Liver (tissue), 9 donors: ENCODE data around the gene ALKBH4. TPM values are rescaled to one million over a fixed set of nuclear protein-coding genes. Genes with fewer than 3 reads are reported as not detected.
"Not testable (repeated sequence)": the region's sequence is repeated elsewhere in the genome, so short reads cannot be mapped to it uniquely, and the experiment has no call there.

Experiments used
- DNase-seq: peaks from one replicate; pipeline ENCODE4 v3.0.0-alpha.2; 2017; ENCODE audit warnings: low spot score
- H3K27ac ChIP-seq, 2 donors: one replicate each; pipeline ENCODE4 v1.7.0; 2013; ENCODE audit warnings: inconsistent platforms in 2 of 2, low read length in 2 of 2, control low read depth in 1 of 2, low read depth in 1 of 2, mild to moderate bottlenecking in 1 of 2
- H3K27me3 ChIP-seq, 4 donors: one replicate each; pipeline versions ENCODE4 v1.6.1 to v1.7.0; 2013; ENCODE audit warnings: low read length in 3 of 4, inconsistent platforms in 1 of 4, mild to moderate bottlenecking in 1 of 4, moderate library complexity in 1 of 4; ENCODE audit not compliant: control insufficient read depth in 4 of 4, insufficient read depth in 4 of 4
- H3K36me3 ChIP-seq, 4 donors: one replicate each; pipeline versions ENCODE4 v1.6.1 to v1.7.0; 2013; ENCODE audit warnings: low read length in 3 of 4, mild to moderate bottlenecking in 3 of 4, low read depth in 1 of 4, moderate library complexity in 1 of 4; ENCODE audit not compliant: control insufficient read depth in 4 of 4, insufficient read depth in 3 of 4
- H3K4me1 ChIP-seq, 4 donors: one replicate each; pipeline versions ENCODE4 v1.6.1 to v1.7.0; 2013; ENCODE audit warnings: low read length in 3 of 4, mild to moderate bottlenecking in 3 of 4, moderate library complexity in 1 of 4; ENCODE audit not compliant: control insufficient read depth in 4 of 4, insufficient read depth in 4 of 4
- H3K4me3 ChIP-seq, 3 donors: one replicate each; pipeline versions ENCODE4 v1.6.1 to v1.7.0; 2013; ENCODE audit warnings: low read length in 3 of 3, control low read depth in 1 of 3, low read depth in 1 of 3, mild to moderate bottlenecking in 1 of 3
- H3K9ac ChIP-seq, 2 donors: one replicate each; pipeline ENCODE4 v1.7.0; 2013; ENCODE audit warnings: low read length in 2 of 2, mild to moderate bottlenecking in 2 of 2, moderate library complexity in 2 of 2, control low read depth in 1 of 2, low read depth in 1 of 2
- H3K9me3 ChIP-seq, 4 donors: one replicate each; pipeline versions ENCODE4 v1.6.1 to v1.7.0; 2013; ENCODE audit warnings: low read length in 3 of 4; ENCODE audit not compliant: control insufficient read depth in 4 of 4
- EGR1 ChIP-seq, 2 donors: IDR thresholded peaks; 2 replicates each; pipeline ENCODE4 v1.6.1; 2016 to 2018; ENCODE audit warnings: antibody characterized with exemption in 2 of 2, low read depth in 2 of 2
- GABPA ChIP-seq, 2 donors: IDR thresholded peaks in 1 of 2; conservative IDR thresholded peaks in 1 of 2; 2 replicates each; pipeline ENCODE4 v1.6.1; 2016; ENCODE audit warnings: antibody characterized with exemption in 2 of 2, mild to moderate bottlenecking in 1 of 2, moderate library complexity in 1 of 2
- RAD21 ChIP-seq, 2 donors: IDR thresholded peaks; 2 replicates each; pipeline ENCODE4 v1.6.1; 2016; ENCODE audit warnings: antibody characterized with exemption in 2 of 2, mild to moderate bottlenecking in 2 of 2
- SP1 ChIP-seq: IDR thresholded peaks from 2 replicates; pipeline ENCODE4 v1.6.1; 2018; ENCODE audit warnings: antibody characterized with exemption, mild to moderate bottlenecking
- YY1 ChIP-seq: IDR thresholded peaks from 2 replicates; pipeline ENCODE4 v1.6.1; 2016; ENCODE audit warnings: antibody characterized with exemption, mild to moderate bottlenecking
- WGBS: extraction: QIAGEN DNeasy Blood & Tissue Kit; methylation state at CpG from one replicate; pipeline ENCODE4 v1.1.7; 2013; 5-methylcytosine and 5-hydroxymethylcytosine counted together
- polyA plus RNA-seq, 2 donors: library from polyadenylated mRNA; stranded (reverse) in 1 of 2; unstranded in 1 of 2; fragments of 200-250 nt in 1 of 2; fragments of >200 nt in 1 of 2; fragmentation: Nextera tagmentation in 1 of 2; extraction: Ambion mirVana in 1 of 2; gene quantifications; one replicate each; pipeline versions ENCODE4 v1.2.1 to v1.2.3, GENCODE V29; 2013 to 2015
- total RNA-seq, 2 donors: library from RNA; depleted of rRNA; stranded (reverse); fragments of >200 nt; gene quantifications; one replicate each; pipeline ENCODE4 v1.2.3, GENCODE V29; 2014
- TF ChIP-seq, protein P1 (sequence below): fragments of 150-350 bp; IDR thresholded peaks from 2 replicates; pipeline ENCODE4 v1.5.1; 2017; ENCODE audit warnings: improper control_type of control experiment, low read depth, low read length; ENCODE audit not compliant: missing input control
- donor health status: healthy.
- donor health status: healthy.
- donor health status: healthy.
- donor health status: healthy.
- donor health status: healthy.

The ALKBH4 gene, protein sequence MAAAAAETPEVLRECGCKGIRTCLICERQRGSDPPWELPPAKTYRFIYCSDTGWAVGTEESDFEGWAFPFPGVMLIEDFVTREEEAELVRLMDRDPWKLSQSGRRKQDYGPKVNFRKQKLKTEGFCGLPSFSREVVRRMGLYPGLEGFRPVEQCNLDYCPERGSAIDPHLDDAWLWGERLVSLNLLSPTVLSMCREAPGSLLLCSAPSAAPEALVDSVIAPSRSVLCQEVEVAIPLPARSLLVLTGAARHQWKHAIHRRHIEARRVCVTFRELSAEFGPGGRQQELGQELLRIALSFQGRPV
- total RNA-seq, result 1 to 10 TPM; 6.9 to 8.7 TPM
- polyA plus RNA-seq, result 1 to 10 TPM; 5.7 to 6.9 TPM

DNA sequence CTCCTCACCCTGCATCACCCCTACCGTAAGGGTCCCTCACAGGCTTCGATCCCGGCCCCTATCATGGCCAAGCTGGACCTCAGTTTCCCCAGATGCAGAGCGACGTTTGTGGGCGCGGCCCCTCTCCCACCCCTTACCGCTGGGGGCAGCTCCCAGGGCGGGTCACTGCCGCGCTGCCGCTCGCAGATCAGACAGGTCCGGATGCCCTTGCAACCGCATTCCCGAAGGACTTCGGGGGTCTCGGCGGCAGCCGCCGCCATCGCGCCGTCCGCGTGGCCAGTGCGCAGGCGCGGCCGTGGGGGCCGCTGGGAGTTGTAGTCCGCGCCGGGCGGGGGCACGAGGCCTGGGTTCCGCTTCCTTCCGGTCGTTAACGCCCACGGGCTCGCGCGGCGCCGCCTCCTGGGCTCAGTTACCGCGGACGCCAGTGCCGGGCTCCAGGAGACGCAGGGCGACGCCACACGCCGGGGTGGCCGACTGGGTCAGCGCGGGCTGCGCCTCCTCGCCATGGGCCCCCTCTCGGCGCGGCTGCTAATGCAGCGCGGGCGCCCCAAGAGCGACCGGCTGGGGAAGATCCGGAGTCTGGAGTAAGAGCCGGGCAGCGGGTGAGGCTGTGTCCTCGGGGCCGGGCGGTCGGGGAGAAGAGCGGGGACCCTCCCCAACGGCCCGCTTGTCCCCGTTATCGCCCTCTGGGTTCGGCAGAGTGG, at the start of gene ALKBH4, which contains the start of gene LRWD1:
Gene ALKBH4, minus strand, starts transcription at position 287 of the 704 bp plus-strand sequence. Its CDS starts 27 bp downstream, at position 260.
Gene LRWD1, plus strand, starts transcription at position 408 of the 704 bp plus-strand sequence. Its CDS starts 97 bp downstream, at position 505.
- Histone ChIP-seq H3K4me3 (peak within 1 kb of the TSS; percentile 76 to 94 (median 82)), H3K4me1 (peaks cover 13 to 53% (median 42%) of the 10 kb centered on the region in 4 donors), H3K9ac (peak within 1 kb of the TSS; percentile 61 to 93), H3K27me3 (no peaks in the 10 kb centered on the region), H3K36me3 (no peaks in the 10 kb centered on the region), H3K9me3 (no peaks in the 10 kb centered on the region), H3K27ac (peak within 1 kb of the TSS; percentile 6 to 32)
- TF ChIP-seq RAD21 (IDR thresholded peaks at IDR 0.05) (peak in 1 of 2 donors; percentile 27), SP1 (no peak), EGR1 (IDR thresholded peaks at IDR 0.05; ENCODE audit: low read depth in 2 of 2) (peak; percentile 29 to 92), YY1 (peak; percentile 82), GABPA (IDR thresholded peaks at IDR 0.05 in 1 of 2, conservative IDR thresholded peaks at IDR 0.05 in 1 of 2) (peak in 1 of 2 donors; percentile 87)
- TF ChIP-seq, protein P1, sequence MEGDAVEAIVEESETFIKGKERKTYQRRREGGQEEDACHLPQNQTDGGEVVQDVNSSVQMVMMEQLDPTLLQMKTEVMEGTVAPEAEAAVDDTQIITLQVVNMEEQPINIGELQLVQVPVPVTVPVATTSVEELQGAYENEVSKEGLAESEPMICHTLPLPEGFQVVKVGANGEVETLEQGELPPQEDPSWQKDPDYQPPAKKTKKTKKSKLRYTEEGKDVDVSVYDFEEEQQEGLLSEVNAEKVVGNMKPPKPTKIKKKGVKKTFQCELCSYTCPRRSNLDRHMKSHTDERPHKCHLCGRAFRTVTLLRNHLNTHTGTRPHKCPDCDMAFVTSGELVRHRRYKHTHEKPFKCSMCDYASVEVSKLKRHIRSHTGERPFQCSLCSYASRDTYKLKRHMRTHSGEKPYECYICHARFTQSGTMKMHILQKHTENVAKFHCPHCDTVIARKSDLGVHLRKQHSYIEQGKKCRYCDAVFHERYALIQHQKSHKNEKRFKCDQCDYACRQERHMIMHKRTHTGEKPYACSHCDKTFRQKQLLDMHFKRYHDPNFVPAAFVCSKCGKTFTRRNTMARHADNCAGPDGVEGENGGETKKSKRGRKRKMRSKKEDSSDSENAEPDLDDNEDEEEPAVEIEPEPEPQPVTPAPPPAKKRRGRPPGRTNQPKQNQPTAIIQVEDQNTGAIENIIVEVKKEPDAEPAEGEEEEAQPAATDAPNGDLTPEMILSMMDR, result no peak
- peak; percentile 93 for DNase-seq
- WGBS, result under 1% methylated on average over 81 of the region's 81 CpGs

DNA sequence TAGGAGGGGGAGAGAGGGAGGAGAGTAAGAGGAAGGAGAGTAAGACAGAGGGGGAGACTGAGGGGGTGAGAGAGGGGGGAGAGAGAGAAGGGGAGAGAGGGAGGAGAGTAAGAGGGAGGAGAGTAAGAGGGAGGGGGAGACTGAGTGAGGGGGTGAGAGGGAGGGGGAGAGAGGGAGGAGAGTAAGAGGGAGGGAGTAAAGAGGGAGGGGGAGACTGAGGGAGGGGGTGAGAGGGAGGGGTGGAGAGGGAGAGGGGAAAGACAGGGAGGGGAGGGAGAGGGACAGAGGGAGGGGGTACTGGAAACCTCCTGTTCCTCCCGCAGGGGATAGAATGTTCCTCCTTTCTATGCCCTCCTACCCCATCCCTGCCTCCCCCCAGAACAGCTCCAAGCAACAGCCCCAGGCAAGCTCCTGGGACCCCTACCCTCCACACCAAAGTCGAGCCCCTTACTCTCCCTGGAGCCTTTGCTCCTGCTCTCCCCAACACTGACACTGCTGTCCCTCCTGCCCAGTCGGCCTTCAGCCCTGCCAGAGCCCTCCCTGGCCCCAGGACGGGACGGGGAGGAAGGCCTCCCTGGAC, 48.1 kb upstream of the ALKBH4 start:
- not testable (repeated sequence) for H3K4me3 ChIP-seq, H3K36me3 ChIP-seq, H3K9me3 ChIP-seq, H3K9ac ChIP-seq, H3K27ac ChIP-seq, H3K27me3 ChIP-seq, H3K4me1 ChIP-seq
- WGBS, result 45% methylated on average over 2 of the region's 5 CpGs
- DNase-seq, result peak; percentile 46

DNA sequence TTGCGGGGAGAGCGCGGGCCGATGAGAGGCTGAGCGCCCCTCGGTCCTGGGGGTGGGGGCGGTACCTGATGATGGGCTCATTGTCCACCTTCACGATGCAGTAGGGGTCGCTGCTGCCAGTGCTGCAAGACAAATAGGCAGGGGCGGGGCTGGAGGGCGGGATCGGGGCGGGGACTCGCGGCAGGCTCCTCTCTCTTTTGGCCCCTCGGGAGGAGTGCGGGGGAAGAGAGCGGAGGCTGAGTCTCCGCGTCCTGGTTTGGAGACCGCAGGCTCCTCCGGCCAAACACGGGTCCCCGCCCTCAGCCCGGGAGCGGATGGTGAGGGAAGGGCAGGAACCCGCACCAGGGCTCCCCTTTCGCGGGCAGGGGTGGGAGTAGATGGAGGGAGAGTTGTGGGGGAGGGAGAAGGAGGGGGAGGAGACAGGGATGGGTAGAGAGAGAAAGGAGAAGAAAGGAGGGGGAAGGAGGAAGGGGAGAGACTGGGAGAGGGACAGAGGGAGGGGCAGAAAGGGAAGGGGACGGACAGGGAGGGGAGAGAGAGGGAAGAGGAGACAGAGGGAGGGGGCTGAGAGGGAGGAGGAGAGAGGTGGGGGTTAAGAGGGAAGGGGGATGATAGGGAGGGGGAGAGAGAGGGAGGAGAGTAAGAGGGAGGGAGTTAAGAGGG, 47.3 kb upstream of the ALKBH4 start:
- H3K27ac ChIP-seq, DNase-seq, H3K9me3 ChIP-seq, H3K27me3 ChIP-seq, H3K4me3 ChIP-seq, H3K36me3 ChIP-seq, H3K9ac ChIP-seq, H3K4me1 ChIP-seq: not testable (repeated sequence)
- WGBS, result no CpG with 5 or more reads among the region's 30 CpGs

DNA sequence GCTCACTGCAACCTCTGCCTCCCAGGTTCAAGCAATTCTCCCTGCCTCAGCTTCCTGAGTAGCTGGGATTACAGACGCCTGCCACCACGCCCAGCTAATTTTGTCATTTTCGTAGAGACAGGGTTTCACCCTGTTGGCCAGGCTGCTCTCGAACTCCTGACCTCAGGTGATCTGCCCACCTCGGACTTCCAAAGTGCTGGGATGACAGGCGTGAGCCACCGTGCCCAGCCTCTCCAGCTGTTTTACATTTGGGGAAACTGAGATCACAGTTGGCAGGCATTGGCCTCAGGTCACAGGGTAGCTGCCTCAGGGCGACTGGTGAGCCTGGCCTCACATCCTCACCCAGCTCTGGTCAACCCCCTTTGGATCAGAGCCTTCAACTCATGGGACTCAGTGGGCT, 45.9 kb upstream of the ALKBH4 start:
- not testable (repeated sequence) for H3K4me1 ChIP-seq, H3K4me3 ChIP-seq, H3K36me3 ChIP-seq, H3K27ac ChIP-seq, DNase-seq, H3K9ac ChIP-seq, H3K27me3 ChIP-seq, H3K9me3 ChIP-seq
- WGBS, result 74% methylated on average over 4 of the region's 8 CpGs

DNA sequence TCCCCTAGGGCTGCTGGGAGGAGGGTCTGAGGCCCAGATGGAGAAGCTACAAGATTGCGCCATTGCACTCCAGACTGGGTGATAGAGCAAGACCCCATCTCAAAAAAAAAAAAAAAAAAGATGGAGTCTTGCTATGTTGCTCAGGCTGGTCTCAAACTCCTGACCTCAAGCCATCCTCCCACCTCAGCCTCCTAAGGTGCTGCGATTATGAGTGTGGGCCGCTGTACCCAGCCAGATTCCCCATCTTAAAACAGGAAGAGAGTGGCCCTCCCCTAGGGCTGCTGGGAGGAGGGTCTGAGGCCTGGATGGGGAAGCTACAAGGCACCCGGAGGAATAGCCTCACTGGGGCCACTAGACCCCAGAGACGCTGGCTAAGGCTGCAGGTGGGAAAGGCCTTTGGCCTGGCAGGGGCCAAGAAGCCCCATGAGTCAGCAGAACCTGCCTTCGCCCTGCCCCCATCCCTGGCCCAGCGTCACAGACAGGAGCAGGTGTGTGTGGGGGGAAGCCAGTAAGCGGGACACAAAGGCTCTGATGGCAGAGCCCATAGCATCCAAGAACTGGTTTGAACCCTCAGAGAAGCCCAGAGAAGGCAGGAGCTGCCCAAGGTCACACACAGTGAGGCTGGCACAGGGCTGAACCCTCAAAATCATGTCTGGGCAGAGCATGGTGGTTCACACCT, 42.9 kb upstream of the ALKBH4 start:
- H3K4me3 ChIP-seq, H3K27ac ChIP-seq, DNase-seq, H3K9me3 ChIP-seq, H3K36me3 ChIP-seq, H3K9ac ChIP-seq, H3K4me1 ChIP-seq, H3K27me3 ChIP-seq: not testable (repeated sequence)
- 84% methylated on average over 2 of the region's 8 CpGs for WGBS
